Right renal pelvis (tissue), 4 donors: ENCODE results near the gene ELP2. TPM values are rescaled to one million over a fixed set of nuclear protein-coding genes. Genes with fewer than 3 reads are reported as not detected.
"Not testable (repeated sequence)": the region's sequence is repeated elsewhere in the genome, so short reads cannot be mapped to it uniquely, and the experiment has no call there.

Experiments used
- DNase-seq, 4 donors: peaks; one replicate each; pipeline ENCODE4 v3.0.0-alpha.2; 2013; ENCODE audit warnings: low read depth in 4 of 4, low spot score in 3 of 4, missing footprints in 1 of 4
- polyA plus RNA-seq, 4 donors: library from polyadenylated mRNA; unstranded; fragments of 120-200 nt; gene quantifications; one replicate each; pipeline ENCODE4 v1.2.1, GENCODE V29; 2013; ENCODE audit not compliant: insufficient read length in 4 of 4

The ELP2 gene
- polyA plus RNA-seq = 100 to 1,000 TPM in 2 of 4 donors, 10 to 100 TPM in 2; 82.7 to 104 (median 101) TPM

DNA sequence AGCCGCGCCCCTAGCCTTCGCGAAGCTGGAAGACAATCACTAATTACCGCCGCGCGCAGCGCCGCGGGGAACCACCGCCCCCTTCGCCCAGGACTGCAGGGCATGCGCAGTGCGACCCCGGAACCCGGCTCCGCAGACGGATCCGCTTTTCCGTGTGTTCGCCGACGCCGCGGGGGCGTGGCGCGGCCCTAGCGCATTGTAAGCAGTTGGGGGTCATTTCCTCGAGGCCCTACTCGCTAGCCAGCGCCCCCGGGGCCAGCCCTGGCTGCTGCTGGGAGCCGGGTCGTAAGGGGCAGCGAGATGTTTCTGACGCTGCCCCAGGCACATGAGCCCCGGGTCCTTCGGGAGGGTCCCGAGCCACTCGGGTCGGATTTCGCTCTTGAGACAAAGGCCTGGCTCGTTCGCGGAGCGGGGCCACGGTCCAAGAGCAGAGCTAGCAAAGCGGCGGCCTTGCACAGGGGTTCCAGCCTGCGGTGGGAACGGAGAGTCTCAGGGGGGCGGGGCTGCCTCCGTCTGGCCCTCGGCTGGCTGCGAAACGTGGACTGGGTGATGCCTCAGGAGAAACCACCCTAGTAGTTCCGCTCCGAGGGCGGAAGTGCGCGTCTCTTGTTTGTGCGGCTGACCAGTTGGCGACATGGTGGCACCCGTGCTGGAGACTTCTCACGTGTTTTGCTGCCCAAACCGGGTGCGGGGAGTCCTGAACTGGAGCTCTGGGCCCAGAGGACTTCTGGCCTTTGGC lies at the start of gene ELP2, which contains the start of gene SLC39A6:
Gene ELP2 (plus strand): TSS at position 600 of the 739 bp plus-strand sequence. CDS start 35 bp downstream, at position 635.
Gene SLC39A6 (minus strand): TSS at position 41 of the 739 bp plus-strand sequence. CDS start 2,333 bp downstream, outside the sequence.
- peak; percentile 92 to 97 (median 93) for DNase-seq

DNA sequence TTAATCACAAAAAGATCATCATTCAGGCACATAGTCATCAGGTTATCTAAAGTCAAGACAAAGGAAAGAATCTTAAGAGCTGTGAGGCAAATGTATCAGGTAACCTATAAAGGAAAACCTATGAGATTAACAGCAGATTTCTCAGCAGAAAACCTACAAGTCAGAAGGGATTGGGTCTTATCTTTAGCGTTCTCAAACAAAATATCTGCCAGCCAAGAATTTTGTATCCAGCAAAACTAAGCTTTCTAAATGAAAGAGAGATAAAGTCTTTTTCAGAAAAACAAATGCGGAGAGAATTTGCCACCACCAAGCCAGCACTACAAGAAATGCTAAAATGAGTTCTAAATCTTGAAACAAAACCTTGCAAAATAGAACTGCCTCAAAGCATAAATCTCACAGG lies 48.6 kb upstream of the ELP2 start:
- DNase-seq = not testable (repeated sequence)

DNA sequence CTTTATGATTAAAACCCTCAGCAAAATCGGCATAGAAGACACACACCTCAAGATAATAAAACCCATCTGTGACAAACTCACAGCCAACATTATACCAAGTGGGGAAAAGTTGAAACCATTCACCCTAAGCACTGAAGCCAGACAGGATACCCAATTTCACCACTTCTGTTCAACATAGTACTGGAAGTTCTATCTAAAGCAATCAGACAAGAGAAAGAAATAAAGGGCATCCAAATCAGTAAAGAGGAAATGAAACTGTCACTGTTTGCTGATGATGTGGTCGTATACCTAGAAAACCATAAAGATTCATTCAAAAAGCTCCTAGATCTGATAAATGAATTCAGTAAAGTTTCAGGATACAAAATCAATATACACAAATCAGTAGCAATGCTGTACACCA lies 46.0 kb upstream of the ELP2 start:
- DNase-seq = no peak

DNA sequence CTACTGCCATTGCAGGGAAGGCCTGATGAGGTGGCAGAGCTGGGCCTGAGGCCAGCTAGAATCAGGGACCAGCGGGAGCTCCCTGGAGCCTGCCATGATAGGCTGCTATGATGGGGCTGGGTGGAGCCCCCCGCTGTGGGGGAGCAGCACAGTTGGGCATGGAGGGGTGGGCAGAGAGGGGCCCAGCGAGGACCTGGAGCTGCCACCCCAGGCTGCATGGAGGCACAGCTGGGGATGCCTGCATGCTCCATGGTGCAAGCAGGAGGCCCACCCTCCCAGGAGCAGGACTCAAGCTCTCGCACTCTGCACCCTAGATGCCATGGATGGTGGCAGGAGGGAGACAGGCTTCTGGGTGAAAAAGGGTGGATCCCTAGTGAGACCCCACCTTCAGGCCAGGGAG lies 44.5 kb upstream of the ELP2 start:
- DNase-seq = no peak

GRCh38 chr18:36086186-36086585 lies 43.5 kb upstream of the ELP2 start:
- no peak for DNase-seq

GRCh38 chr18:36088256-36088655 lies 41.4 kb upstream of the ELP2 start:
- DNase-seq = no peak

DNA sequence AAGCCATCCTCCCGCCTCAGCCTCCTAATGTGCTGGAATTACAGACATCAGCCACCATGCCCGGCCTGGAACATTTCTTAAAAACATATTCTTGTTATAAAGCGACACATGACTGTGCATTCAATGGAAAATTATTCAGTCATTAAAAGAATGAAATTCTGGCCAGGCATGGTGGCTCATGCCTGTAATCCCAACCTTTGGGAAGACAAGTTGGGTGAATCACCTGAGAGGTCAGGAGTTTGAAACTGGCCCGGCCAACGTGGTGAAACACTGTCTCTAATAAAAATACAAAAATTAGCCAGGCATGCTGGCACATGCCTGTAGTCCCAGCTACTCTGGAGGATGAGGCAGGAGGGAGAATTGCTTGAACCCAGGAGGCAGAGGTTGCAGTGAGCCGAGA lies 40.7 kb upstream of the ELP2 start:
- no peak for DNase-seq

DNA sequence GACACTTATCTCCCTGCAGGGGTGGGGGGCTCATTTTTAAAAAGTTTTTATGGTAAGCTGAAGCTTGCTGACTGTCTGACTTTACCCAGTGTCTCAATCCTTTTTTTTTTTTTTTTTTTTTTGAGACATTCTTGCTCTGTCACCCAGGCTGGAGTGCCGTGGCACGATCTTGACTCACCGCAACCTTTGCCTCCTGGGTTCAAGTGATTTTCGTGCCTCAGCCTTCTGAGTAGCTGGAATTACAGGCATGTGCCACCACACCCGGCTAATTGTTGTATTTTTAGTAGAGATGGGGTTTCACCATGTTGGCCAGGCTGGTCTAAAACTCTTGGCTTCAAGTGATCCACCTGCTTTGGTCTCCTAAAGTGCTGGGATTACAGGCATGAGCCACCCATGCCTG lies 37.6 kb upstream of the ELP2 start:
- not testable (repeated sequence) for DNase-seq

DNA sequence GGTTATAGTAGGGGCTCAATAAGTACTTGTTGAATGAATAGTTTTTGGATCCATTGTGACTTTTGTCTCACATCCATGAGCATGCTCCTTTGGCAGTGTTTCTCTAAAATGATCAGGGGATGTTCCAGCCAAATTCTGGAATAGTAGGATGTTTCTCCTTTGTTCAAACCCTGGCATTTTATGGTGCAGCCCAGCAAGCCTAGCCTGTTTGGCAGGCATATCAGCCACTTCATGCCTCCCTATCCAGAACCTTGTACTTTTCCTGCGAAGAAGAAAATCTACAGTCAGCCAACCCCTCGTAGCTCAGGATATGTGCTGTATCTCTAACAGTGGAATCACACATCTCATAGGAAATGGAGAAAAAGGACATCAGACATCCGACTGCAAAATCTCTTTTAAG lies 35.3 kb upstream of the ELP2 start:
- no peak for DNase-seq

GRCh38 chr18:36095936-36096519 lies 33.7 kb upstream of the ELP2 start:
- peak in 2 of 4 donors; percentile 17 to 25 for DNase-seq

GRCh38 chr18:36096955-36097354 lies 32.7 kb upstream of the ELP2 start:
- no peak for DNase-seq

- no peak for DNase-seq
Measured at GRCh38 chr18:36099311-36099710, 30.4 kb upstream of the ELP2 start.

DNA sequence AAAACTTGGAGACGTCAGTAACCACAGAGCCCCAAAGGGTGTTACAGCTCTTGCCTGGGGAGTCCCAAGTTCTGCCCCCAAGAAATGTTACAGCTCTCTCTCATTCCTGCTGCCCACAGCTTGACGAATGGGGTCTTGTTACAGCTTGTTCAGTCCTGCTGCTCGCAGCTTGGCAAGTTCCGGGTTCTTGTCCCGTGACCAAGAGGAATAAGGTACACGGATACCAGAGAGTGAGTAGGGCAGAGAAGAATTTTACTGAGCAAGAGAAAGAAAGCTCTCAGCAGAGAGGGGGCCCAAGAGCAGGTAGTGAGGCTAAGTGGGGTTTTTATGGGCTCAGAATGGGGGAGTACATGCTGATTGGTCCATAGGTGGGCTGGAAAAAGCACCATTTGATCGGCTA lies 27.8 kb upstream of the ELP2 start:
- no peak for DNase-seq

DNA sequence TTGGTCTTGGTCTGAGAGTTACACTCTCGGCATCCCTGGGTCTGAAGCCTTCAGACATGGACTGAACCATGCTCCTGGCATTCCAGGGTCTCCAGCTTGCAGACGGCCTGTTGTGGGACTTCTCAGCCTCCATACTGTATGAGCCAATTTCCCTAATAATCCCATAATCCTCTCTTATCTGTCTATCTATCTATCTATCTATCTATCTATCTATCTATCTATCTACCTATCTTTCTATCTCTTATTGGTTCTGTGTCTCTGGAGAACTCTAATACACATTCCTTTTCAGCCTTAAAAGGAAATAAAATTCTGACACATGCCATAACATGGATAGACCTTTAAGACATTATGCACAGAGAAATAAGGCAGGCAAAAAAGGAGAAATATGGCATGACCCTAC lies 24.9 kb upstream of the ELP2 start:
- DNase-seq = no peak

DNA sequence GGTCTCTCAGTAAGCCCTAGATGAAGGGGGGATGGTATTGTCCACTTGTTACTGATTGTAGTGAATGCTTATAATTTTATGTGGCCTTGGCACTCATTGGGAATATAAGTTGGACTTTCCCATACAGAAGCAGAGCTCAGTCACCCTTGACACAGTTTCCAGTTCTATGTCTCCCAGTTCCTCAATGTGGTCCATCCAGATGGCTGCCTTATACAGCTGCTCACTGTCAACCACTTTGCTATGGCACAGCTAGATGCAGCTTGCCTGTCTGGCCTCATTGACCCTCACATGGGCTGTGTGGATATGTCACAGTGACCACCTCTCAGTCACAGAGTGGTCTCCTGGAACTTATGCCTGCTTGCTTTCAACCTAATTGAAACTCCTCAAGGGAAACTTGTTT lies 22.2 kb upstream of the ELP2 start:
- no peak for DNase-seq

DNA sequence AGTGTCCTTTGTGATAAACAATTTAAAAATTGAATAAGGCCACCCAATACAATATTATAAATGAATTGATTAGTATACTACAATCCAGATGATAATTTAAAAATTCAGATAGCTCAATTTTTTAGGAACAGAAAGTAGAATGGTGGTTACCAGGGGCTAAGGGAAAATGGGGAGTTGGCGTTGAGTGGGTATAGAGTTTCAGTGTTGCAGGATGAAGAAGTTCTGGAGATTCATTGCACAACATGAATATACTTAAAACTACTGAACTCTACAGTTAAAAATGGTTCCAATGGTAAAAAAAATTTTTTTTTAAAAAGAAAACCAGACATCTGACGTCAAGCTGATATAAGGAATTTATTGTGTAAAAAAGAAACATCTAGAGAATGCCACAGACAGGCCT lies 21.5 kb upstream of the ELP2 start:
- DNase-seq = no peak

DNA sequence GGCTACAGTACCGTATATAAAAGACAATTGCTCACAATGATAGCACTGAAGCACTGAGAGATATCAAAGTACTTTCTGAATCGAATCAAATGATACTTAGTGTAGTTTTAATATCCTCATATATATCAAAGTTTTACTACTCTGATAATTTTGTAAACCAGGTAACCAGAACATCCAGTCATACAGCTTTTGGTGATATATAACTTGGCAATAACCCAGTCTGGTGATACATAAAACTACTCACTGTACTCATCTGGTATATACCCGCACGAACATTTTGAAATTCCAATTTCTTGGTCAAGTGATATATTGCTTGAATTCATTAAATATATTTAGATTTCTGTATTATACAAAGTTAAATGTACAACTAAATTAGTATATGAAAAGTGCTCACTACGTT lies 21.1 kb upstream of the ELP2 start:
- DNase-seq = no peak

DNA sequence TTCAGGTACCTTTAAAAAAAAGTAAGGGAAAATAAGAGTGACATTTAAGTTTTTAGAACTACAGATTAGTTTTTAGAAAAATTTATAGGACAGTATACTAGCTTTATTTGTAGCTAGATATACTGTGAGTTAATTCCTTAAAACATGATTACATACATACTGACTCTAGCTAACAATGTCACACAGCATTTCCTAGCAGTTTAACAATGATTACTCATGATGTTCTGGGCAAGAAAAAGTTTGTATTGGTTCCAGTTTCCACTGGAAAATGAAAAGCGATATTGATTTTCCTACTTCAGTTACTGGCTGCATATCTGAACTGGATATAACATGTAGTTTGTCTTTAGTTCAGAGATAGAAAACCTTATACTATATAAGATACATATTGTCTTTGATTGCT lies 20.0 kb upstream of the ELP2 start:
- no peak for DNase-seq

GRCh38 chr18:36112302-36112701 lies 17.4 kb upstream of the ELP2 start:
- DNase-seq = no peak

DNA sequence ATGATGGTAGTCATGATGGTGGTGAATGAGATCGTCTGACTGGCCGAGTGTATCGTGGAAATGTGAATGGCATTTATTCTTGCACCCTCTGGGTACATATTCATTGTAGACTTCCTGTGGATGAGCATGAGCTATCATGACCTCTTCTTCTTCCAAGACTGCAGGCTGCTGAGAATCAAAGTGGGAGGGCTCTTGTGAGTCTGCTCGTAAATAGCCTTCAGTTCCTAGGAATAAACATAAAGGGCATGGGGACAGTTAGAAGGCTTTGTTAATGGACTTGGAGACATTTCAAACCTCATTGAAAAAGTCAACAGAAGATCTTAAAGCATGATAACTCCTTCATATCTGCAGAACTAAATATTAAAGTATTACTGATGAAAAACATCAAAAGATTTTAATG lies 15.4 kb upstream of the ELP2 start:
- DNase-seq = no peak

GRCh38 chr18:36114738-36115137 lies 15.0 kb upstream of the ELP2 start:
- DNase-seq = no peak

DNA sequence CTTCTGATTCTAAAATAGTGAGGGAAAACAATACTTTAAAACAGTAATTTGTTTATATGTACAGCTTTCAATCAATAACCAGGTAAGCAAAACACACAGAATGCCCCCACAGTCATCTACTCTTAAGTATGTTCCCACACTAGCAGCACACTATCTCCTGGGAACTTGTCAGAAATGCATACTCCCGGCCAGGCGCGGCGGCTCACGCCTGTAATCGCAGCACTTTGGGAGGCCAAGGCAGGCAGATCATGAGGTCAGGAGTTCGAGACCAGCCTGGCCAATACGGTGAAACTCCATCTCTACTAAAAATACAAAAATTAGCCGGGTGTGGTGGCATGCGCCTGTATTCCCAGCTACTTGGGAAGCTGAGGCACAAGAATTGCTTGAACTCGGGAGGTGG lies 12.9 kb upstream of the ELP2 start:
- not testable (repeated sequence) for DNase-seq
